22Rv1 (cell line): ENCODE data around the gene SHISA6.

ENCODE experiments used
- H3K27ac ChIP-seq: fragments of 450-650 bp; 2 replicates; pipeline ENCODE4 v1.5.1; 2017
- ZFX ChIP-seq: fragments of 450-650 bp; IDR thresholded peaks from 2 replicates; pipeline ENCODE4 v1.6.1; 2017; ENCODE audit warnings: antibody characterized with exemption, borderline replicate concordance
- TF ChIP-seq, protein P1 (sequence below): fragments of 450-650 bp; IDR thresholded peaks from 2 replicates; pipeline ENCODE4 v1.5.1; 2017; ENCODE audit warnings: mild to moderate bottlenecking

The SHISA6 gene

DNA sequence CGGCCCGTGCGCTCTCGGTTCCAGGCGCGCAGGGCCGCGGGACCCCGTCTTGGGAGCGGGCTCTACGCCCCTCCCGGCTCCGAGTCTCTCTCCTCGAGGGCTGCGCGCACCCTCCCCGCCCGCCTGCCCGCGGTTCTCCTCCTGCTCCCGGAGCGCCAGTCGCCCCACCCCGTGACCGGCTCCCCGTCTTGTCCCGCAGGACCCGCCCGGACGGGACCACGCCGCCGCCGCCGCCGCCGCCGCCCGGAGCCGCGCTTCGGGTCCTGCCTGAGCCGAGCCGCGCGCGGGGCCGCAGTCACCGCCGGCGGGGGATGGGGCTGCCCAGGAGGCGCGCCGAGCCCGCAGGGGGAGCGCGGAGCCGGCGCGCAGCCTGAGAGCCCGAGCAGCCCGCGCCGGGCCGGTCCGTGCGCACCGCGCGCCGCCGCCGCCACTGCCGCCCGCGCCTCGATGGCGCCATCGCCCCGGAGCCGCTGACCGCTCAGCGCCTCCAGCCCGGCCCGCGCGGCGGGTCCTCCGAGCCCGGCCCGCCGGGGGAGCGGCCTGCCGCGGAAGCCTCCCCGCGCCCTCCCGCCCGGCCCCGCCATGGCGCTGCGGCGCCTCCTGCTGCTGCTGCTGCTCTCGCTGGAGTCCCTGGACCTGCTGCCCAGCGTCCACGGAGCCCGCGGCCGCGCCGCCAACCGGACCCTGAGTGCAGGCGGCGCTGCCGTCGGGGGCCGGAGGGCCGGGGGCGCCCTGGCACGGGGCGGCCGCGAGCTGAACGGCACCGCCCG is at the start of gene SHISA6:
Gene SHISA6 (plus strand): TSS at position 373 of the 770 bp plus-strand sequence.
- TF ChIP-seq, protein P1, sequence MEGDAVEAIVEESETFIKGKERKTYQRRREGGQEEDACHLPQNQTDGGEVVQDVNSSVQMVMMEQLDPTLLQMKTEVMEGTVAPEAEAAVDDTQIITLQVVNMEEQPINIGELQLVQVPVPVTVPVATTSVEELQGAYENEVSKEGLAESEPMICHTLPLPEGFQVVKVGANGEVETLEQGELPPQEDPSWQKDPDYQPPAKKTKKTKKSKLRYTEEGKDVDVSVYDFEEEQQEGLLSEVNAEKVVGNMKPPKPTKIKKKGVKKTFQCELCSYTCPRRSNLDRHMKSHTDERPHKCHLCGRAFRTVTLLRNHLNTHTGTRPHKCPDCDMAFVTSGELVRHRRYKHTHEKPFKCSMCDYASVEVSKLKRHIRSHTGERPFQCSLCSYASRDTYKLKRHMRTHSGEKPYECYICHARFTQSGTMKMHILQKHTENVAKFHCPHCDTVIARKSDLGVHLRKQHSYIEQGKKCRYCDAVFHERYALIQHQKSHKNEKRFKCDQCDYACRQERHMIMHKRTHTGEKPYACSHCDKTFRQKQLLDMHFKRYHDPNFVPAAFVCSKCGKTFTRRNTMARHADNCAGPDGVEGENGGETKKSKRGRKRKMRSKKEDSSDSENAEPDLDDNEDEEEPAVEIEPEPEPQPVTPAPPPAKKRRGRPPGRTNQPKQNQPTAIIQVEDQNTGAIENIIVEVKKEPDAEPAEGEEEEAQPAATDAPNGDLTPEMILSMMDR: no peak
- no peak for TF ChIP-seq ZFX
- no peak within 1 kb of the TSS for H3K27ac ChIP-seq

DNA sequence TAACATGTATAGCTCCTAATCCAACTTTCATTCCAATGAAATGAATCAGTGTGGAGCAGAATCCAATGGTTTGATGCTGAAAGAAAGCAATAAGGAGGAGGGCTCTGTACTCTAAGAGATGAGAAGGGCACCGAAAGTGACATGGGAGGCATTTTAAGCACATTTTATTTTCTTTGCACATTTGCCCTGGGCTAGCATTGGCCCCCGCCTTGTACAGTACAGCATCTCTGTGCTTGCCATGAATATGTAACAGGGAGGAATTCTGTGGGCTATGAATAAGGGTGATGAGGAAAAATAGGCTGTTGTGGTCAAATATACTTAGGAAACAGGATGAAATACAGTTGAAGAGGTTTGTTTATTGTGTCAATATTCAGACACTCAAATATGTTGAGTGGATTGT is 45.2 kb upstream of the SHISA6 start:
- no peak for TF ChIP-seq ZFX
- TF ChIP-seq, protein P1: no peak
- no peak overlapping the region for H3K27ac ChIP-seq

DNA sequence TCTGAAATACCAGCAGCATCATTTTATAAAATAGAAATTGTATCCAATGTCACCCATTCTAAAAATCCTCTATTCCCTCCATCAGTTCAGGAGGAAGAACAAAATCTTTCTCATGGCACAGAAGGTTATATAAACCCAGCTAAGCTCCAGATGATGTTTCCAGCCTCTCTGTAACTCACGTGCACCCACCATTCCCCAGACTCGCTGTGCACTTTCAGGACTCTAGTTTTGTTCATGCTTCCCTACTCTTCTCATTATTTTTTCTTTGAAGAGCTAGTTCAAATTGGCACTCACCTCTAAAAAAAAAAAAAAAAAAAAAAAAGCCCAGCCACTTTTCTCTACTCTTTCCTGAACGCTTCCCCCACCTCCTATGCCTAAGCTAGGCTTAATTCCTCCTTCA is 36.0 kb upstream of the SHISA6 start:
- no peak for TF ChIP-seq ZFX
- TF ChIP-seq, protein P1: no peak
- no peak overlapping the region for H3K27ac ChIP-seq

DNA sequence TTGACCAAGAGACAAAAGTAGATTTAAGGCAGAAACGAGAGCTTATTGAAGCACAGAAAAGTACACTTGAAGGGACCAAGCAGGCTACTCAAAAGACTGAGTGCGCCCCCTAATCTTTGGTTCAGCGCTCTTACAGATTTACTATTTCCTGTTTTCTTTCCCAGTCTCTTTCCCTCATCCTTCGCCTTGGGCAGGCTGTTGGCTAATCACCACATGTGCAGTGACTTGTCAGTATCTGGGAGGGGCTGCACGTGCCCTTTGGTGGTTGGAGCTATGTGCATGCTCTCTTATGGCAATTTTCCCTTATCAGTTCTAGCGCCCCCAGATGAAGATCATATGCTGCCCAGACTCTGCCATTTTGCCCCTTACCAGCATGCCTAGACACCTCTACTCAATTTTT is 35.4 kb upstream of the SHISA6 start:
- H3K27ac ChIP-seq: no peak overlapping the region
- TF ChIP-seq ZFX: no peak
- TF ChIP-seq, protein P1: no peak

DNA sequence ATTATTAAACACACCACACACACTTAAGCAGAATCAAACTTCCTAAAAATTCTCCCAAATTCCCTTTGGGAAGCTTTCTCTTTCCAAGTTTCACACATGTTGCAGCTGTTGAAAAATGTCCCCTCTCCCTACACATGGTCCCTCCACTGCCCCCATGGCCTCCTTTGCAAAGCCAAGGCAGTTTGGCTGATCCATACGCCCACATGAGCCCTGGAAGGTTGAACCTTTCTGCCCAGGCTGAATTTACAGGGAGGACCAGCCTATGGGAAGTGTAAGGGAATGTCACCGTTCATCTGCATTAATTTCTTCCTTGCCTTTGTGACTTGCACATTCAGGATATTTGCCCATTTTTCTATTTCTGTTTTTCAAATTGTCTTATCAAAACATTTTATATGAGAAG is 31.1 kb upstream of the SHISA6 start:
- H3K27ac ChIP-seq: no peak overlapping the region
- TF ChIP-seq ZFX: no peak

DNA sequence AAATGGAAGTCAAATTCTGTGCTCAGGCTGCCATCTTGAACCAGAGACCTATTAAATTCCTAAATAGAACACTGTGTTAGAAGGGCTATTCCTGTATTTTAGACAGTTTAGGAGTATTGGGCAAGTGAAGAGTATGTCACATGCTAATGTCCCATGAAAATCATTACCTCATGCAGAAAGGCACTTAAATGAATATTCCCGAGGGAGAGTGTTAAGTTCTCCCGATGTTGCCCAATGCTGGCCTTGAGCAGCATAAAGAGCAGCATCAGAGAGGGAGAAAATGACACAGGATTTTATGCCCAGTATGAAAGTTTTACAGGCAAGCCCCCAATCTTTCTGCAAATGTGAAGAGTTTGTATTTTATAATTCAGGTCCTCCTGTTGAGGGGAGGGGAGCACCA is 28.2 kb upstream of the SHISA6 start:
- H3K27ac ChIP-seq: no peak overlapping the region
- TF ChIP-seq, protein P1: no peak
- TF ChIP-seq ZFX: no peak

DNA sequence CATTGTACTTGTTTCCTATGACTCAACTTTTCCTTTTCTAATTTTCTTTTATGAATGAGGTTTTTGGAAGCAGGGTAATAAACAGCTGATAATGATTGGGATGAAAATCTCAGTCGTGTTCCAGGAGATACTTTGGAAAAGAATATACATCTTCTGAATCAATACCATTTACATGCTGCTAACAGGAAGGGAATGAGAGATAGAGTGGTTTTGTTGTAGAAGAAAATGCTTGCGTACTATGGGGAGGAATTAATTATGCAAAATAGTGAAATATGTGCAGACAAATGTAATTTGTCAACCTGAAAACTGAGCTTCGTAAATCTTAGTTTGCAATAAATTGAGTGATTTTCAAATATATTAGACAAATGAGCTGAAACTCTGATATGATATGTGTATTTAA is 24.0 kb upstream of the SHISA6 start:
- no peak overlapping the region for H3K27ac ChIP-seq
- TF ChIP-seq, protein P1: no peak

DNA sequence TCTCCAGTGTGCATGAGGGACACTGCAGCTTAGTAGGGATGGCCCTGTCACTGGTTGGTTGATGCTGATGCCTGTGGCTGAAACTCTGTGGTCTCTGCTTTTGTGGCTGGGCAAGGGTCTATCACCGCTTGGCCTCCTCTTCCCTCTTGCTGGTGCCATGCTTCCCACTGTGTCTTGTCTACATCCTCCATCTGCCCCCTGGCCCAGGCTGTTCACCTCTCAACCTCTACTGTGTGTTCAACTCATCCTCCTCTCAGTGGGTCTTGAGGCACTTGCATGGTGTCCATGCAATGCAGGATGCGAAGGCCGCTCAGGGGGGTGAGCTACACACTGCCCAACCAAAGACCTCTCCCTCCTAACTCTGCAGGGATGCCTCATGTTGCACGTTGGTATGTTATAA is 19.8 kb upstream of the SHISA6 start:
- TF ChIP-seq, protein P1: no peak
- no peak for TF ChIP-seq ZFX
- H3K27ac ChIP-seq: no peak overlapping the region
